HG03442 (cell line): ENCODE results near the gene ADAM22.
"Not testable (repeated sequence)": the region's sequence is repeated elsewhere in the genome, so short reads cannot be mapped to it uniquely, and the experiment has no call there.

Experiments
- ATAC-seq: cut with Tn5 transposase; IDR thresholded peaks from one replicate; pipeline ENCODE4 v1.9.1; 2021; ENCODE audit warnings: mild to moderate bottlenecking, moderate library complexity; ENCODE audit not compliant: unreplicated experiment

Gene ADAM22

GRCh38 chr7:87933953-87934698, at the start of gene ADAM22:
Gene ADAM22, plus strand, starts transcription at chr7:87934251. Its CDS starts 215 bp downstream, at chr7:87934466.
- ATAC-seq, result peak; percentile 96

GRCh38 chr7:87885018-87885417, 49.0 kb upstream of the ADAM22 start:
- ATAC-seq, result no peak

- ATAC-seq, result no peak
Measured at GRCh38 chr7:87886875-87887274, 47.2 kb upstream of the ADAM22 start.

GRCh38 chr7:87895363-87895762, 38.7 kb upstream of the ADAM22 start:
- ATAC-seq, result no peak

GRCh38 chr7:87899255-87899654, 34.8 kb upstream of the ADAM22 start:
- no peak for ATAC-seq

- ATAC-seq, result not testable (repeated sequence)
Measured at GRCh38 chr7:87907136-87907906, 26.7 kb upstream of the ADAM22 start.

- ATAC-seq, result not testable (repeated sequence)
Measured at GRCh38 chr7:87908814-87909213, 25.2 kb upstream of the ADAM22 start.

- no peak for ATAC-seq
Measured at GRCh38 chr7:87912121-87912520, 21.9 kb upstream of the ADAM22 start.

- ATAC-seq, result no peak
Measured at GRCh38 chr7:87918740-87919139, 15.3 kb upstream of the ADAM22 start.

- ATAC-seq, result no peak
Measured at GRCh38 chr7:87919875-87920274, 14.2 kb upstream of the ADAM22 start.

- ATAC-seq, result no peak
Measured at GRCh38 chr7:87920578-87920977, 13.5 kb upstream of the ADAM22 start.

- ATAC-seq, result not testable (repeated sequence)
Measured at GRCh38 chr7:87922759-87923395, 11.2 kb upstream of the ADAM22 start.

- ATAC-seq, result peak; percentile 98
Measured at GRCh38 chr7:87926581-87927461, 7.2 kb upstream of the ADAM22 start.

GRCh38 chr7:87933605-87933952, 472 bp upstream of the ADAM22 start:
- peak; percentile 11 for ATAC-seq

- ATAC-seq, result no peak
Measured at GRCh38 chr7:87934699-87935383, 790 bp downstream of the ADAM22 start.

- no peak for ATAC-seq
Measured at GRCh38 chr7:87935384-87935706, 1.3 kb downstream of the ADAM22 start.

- no peak for ATAC-seq
Measured at GRCh38 chr7:87941138-87941537, 7.1 kb downstream of the ADAM22 start.

- ATAC-seq, result peak; percentile 41
Measured at GRCh38 chr7:87944547-87944946, 10.5 kb downstream of the ADAM22 start.

GRCh38 chr7:87945926-87946325, 11.9 kb downstream of the ADAM22 start:
- not testable (repeated sequence) for ATAC-seq

GRCh38 chr7:87948371-87948770, 14.3 kb downstream of the ADAM22 start:
- ATAC-seq, result no peak
